Panc1 (cell line): Measurements from ENCODE around the gene HERC6. TPM values are rescaled to one million over a fixed set of nuclear protein-coding genes. Genes with fewer than 3 reads are reported as not detected.

ENCODE experiments used
- ATAC-seq: fragments of 200-7000 bp; cut with Tn5 transposase; 2 replicates; pipeline ENCODE4 v1.9.1; 2020; ENCODE audit warnings: mild to moderate bottlenecking, moderate library complexity
- BruUV-seq: library from RNA; stranded (reverse); fragments of 400-500 nt; replicated peaks from 2 replicates; lab custom pipeline; 2021; lab: Mats Ljungman, UMichigan
- CTCF ChIA-PET: fragments of 300-600 bp; sonication (Branson Sonifier 250); formaldehyde crosslinking; loops from one replicate; lab custom pipeline; 2022; ENCODE audit warnings: antibody characterized with exemption; lab: Charles Lee
- POLR2A ChIA-PET: fragments of 300-600 bp; sonication (Branson Sonifier 250); formaldehyde crosslinking; loops from one replicate; lab custom pipeline; 2022; ENCODE audit warnings: antibody characterized with exemption; lab: Charles Lee
- DNase-seq: peaks from one replicate; pipeline ENCODE4 v3.0.0-alpha.2; 2010; ENCODE audit warnings: low read depth, low spot score
- H3K27ac ChIP-seq: 2 replicates; pipeline ENCODE4 v1.5.1; 2011; ENCODE audit warnings: mild to moderate bottlenecking, low read length, inconsistent platforms
- H3K27me3 ChIP-seq: fragments of 200-500 bp; sonication (Bioruptor generic); 2 replicates; pipeline ENCODE4 v1.6.0; 2014; ENCODE audit warnings: low read length, inconsistent platforms; ENCODE audit not compliant: control insufficient read depth, insufficient read depth
- H3K36me3 ChIP-seq: fragments of 200-500 bp; sonication (Bioruptor generic); 2 replicates; pipeline ENCODE4 v1.5.1; 2014; ENCODE audit warnings: inconsistent platforms, mild to moderate bottlenecking, low read length, moderate library complexity; ENCODE audit not compliant: control insufficient read depth, insufficient read depth
- H3K4me1 ChIP-seq: 2 replicates; pipeline ENCODE4 v1.5.1; 2011; ENCODE audit warnings: inconsistent platforms, mild to moderate bottlenecking, low read length, moderate library complexity; ENCODE audit not compliant: control insufficient read depth, insufficient read depth
- H3K4me3 ChIP-seq, 2 experiments: 2 replicates each; pipeline ENCODE4 v1.5.1; 2011 to 2012; ENCODE audit warnings: low read depth in 2 of 2, low read length in 2 of 2, mild to moderate bottlenecking in 2 of 2, inconsistent platforms in 1 of 2, moderate library complexity in 1 of 2
- H3K9me3 ChIP-seq: fragments of 200-500 bp; sonication (Bioruptor generic); 2 replicates; pipeline ENCODE4 v1.5.1; 2014; ENCODE audit warnings: low read depth, mild to moderate bottlenecking, inconsistent platforms, low read length, moderate library complexity; ENCODE audit not compliant: control insufficient read depth, insufficient read depth
- POLR2AphosphoS5 ChIP-seq: IDR thresholded peaks from 2 replicates; pipeline ENCODE4 v1.6.1; 2012; ENCODE audit warnings: mild to moderate bottlenecking, low read depth, low read length, moderate library complexity
- SIN3A ChIP-seq: IDR thresholded peaks from 2 replicates; pipeline ENCODE4 v1.6.1; 2012; ENCODE audit warnings: low read depth, mild to moderate bottlenecking, low read length, moderate library complexity, borderline replicate concordance; ENCODE audit not compliant: insufficient read depth
- TCF7L2 ChIP-seq: IDR thresholded peaks from 2 replicates; pipeline ENCODE4 v1.6.1; 2011; ENCODE audit warnings: mild to moderate bottlenecking, low read depth, low read length, inconsistent platforms
- in situ Hi-C: cut with HindIII; loops from 2 replicates; pipeline ENCODE4 v1.10.0; 2016; ENCODE audit warnings: low sequenced_read_pairs, low pct_unique_long_range_greater_than_20kb
- intact Hi-C: fragments of 100-400 bp; cut with micrococcal nuclease; formaldehyde crosslinking; loops from one replicate; pipeline ENCODE4 v1.10.0; 2022; ENCODE audit not compliant: unreplicated experiment
- total RNA-seq: library from RNA; stranded (reverse); gene quantifications from one replicate; pipeline ENCODE4 v1.2.1, GENCODE V29; 2021; ENCODE audit not compliant: unreplicated experiment
- TF ChIP-seq, protein P1 (sequence below): fragments of 450-650 bp; IDR thresholded peaks from 2 replicates; pipeline ENCODE4 v1.5.1; 2017; ENCODE audit warnings: mild to moderate bottlenecking
- TF ChIP-seq, protein P2 (sequence below), 2 experiments: IDR thresholded peaks; 2 replicates each; pipeline ENCODE4 v1.6.1; 2011 to 2012; ENCODE audit warnings: low read depth in 2 of 2, control low read depth in 1 of 2, low read length in 1 of 2, mild to moderate bottlenecking in 1 of 2, moderate library complexity in 1 of 2; ENCODE audit not compliant: insufficient read depth in 1 of 2

Gene HERC6
- total RNA-seq, 1 experiment from 2014 or later = 1.2 TPM

DNA sequence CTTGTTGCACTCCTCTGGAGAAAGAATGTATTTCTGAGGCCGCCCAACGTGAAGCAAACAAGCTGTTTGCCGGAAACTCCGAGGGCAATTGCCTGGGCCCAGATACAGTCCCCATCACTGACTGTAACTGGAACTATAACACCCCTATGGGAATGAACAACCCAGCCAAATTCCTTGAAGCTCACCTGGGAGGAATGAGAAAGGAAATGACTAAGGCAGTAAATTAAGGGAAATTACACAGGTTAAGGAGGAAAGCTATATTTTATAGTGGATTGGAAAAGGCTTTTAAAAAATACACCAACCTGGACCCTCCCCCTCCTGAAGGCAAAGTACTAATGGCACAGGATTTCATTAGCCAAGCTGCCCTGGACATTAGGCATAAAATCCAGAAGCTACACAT, 66.6 kb downstream of the HERC6 start:
- Histone ChIP-seq H3K4me1 (no peaks in the 10 kb centered on the region), H3K4me3 (no peak overlapping the region), H3K9me3 (no peaks in the 10 kb centered on the region), H3K36me3 (no peaks in the 10 kb centered on the region), H3K27ac (no peak overlapping the region), H3K27me3 (no peaks in the 10 kb centered on the region)
- TF ChIP-seq TCF7L2 (no peak), SIN3A (no peak), POLR2AphosphoS5 (no peak)
- TF ChIP-seq, protein P1, sequence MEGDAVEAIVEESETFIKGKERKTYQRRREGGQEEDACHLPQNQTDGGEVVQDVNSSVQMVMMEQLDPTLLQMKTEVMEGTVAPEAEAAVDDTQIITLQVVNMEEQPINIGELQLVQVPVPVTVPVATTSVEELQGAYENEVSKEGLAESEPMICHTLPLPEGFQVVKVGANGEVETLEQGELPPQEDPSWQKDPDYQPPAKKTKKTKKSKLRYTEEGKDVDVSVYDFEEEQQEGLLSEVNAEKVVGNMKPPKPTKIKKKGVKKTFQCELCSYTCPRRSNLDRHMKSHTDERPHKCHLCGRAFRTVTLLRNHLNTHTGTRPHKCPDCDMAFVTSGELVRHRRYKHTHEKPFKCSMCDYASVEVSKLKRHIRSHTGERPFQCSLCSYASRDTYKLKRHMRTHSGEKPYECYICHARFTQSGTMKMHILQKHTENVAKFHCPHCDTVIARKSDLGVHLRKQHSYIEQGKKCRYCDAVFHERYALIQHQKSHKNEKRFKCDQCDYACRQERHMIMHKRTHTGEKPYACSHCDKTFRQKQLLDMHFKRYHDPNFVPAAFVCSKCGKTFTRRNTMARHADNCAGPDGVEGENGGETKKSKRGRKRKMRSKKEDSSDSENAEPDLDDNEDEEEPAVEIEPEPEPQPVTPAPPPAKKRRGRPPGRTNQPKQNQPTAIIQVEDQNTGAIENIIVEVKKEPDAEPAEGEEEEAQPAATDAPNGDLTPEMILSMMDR = no peak
- TF ChIP-seq, protein P2, sequence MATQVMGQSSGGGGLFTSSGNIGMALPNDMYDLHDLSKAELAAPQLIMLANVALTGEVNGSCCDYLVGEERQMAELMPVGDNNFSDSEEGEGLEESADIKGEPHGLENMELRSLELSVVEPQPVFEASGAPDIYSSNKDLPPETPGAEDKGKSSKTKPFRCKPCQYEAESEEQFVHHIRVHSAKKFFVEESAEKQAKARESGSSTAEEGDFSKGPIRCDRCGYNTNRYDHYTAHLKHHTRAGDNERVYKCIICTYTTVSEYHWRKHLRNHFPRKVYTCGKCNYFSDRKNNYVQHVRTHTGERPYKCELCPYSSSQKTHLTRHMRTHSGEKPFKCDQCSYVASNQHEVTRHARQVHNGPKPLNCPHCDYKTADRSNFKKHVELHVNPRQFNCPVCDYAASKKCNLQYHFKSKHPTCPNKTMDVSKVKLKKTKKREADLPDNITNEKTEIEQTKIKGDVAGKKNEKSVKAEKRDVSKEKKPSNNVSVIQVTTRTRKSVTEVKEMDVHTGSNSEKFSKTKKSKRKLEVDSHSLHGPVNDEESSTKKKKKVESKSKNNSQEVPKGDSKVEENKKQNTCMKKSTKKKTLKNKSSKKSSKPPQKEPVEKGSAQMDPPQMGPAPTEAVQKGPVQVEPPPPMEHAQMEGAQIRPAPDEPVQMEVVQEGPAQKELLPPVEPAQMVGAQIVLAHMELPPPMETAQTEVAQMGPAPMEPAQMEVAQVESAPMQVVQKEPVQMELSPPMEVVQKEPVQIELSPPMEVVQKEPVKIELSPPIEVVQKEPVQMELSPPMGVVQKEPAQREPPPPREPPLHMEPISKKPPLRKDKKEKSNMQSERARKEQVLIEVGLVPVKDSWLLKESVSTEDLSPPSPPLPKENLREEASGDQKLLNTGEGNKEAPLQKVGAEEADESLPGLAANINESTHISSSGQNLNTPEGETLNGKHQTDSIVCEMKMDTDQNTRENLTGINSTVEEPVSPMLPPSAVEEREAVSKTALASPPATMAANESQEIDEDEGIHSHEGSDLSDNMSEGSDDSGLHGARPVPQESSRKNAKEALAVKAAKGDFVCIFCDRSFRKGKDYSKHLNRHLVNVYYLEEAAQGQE (IDR thresholded peaks at IDR 0.05; ENCODE audit: insufficient read depth in 1 of 2, low read depth in 2 of 2, low read length in 1 of 2) = no peak
- CTCF ChIA-PET = no interaction called here
- in situ Hi-C loops (no loop called here), intact Hi-C loops (no loop called here)
- POLR2A ChIA-PET = interaction anchor here (0.6 kb wide), 1 partner anchor 69 kb away, joined by 5 read pairs; no protein-coding TSS in a partner anchor
- BruUV-seq = no TSS peak
- ATAC-seq (no peak), DNase-seq (no peak)

DNA sequence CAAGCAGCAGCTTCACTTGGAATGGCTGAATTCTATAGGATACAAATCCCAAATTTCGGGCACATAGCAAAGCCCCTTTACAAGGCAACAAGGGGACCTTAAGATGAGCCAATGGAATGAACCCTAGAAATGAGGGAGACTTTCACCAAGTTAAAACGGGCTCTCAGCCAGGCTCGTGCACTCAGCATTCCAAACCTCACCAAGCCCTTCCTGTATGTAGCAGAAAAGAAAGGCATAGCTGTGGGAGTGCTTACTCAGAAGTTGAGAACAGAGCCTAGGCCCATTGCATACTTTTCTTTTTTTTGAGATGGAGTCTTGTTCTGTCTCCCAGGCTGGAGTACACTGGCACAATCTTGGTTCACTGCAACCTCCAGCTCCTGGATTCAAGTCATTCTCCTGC, 67.5 kb downstream of the HERC6 start:
- ATAC-seq = no peak
- POLR2A ChIA-PET = interaction anchor here (0.6 kb wide), 1 partner anchor 68 kb away, joined by 5 read pairs; no protein-coding TSS in a partner anchor
- BruUV-seq = no TSS peak
- in situ Hi-C loops (no loop called here), intact Hi-C loops (no loop called here)
- no peak for TF ChIP-seq TCF7L2
- TF ChIP-seq, protein P1 = no peak
- TF ChIP-seq SIN3A = no peak
- TF ChIP-seq POLR2AphosphoS5 = no peak
- TF ChIP-seq, protein P2 (IDR thresholded peaks at IDR 0.05; ENCODE audit: insufficient read depth in 1 of 2, low read depth in 2 of 2, low read length in 1 of 2) = no peak
- Histone ChIP-seq H3K4me3 (no peak overlapping the region), H3K27ac (no peak overlapping the region), H3K4me1 (no peaks in the 10 kb centered on the region), H3K9me3 (no peaks in the 10 kb centered on the region), H3K36me3 (no peaks in the 10 kb centered on the region), H3K27me3 (no peaks in the 10 kb centered on the region)
- CTCF ChIA-PET = no interaction called here
- no peak for DNase-seq
